Hepatocyte (in vitro differentiated cells): ENCODE data around the gene LHX6. TPM values are rescaled to one million over a fixed set of nuclear protein-coding genes. Genes with fewer than 3 reads are reported as not detected.

ENCODE experiments used
- DNase-seq: peaks from one replicate; pipeline ENCODE4 v3.0.0-alpha.2; 2016; ENCODE audit warnings: low spot score
- H2AFZ ChIP-seq: fragments of 200-600 bp; sonication (generic); 2 replicates; pipeline ENCODE4 v1.6.0; 2016; ENCODE audit warnings: antibody characterized with exemption, mild to moderate bottlenecking
- H3K27ac ChIP-seq: fragments of 200-600 bp; sonication (generic); 2 replicates; pipeline ENCODE4 v1.5.1; 2016; ENCODE audit warnings: mild to moderate bottlenecking
- H3K27me3 ChIP-seq: fragments of 200-600 bp; sonication (generic); 2 replicates; pipeline ENCODE4 v1.6.1; 2016
- H3K36me3 ChIP-seq: fragments of 200-600 bp; sonication (generic); replicated peaks from 2 replicates; pipeline ENCODE4 v1.5.1; 2016; ENCODE audit warnings: low read depth; ENCODE audit not compliant: insufficient read depth
- H3K4me1 ChIP-seq: fragments of 200-600 bp; sonication (generic); 2 replicates; pipeline ENCODE4 v1.5.1; 2016; ENCODE audit warnings: mild to moderate bottlenecking, moderate library complexity; ENCODE audit not compliant: insufficient read depth
- H3K4me2 ChIP-seq: fragments of 200-600 bp; sonication (generic); 2 replicates; pipeline ENCODE4 v1.6.0; 2016
- H3K4me3 ChIP-seq: fragments of 200-600 bp; sonication (generic); 2 replicates; pipeline ENCODE4 v1.5.1; 2016; ENCODE audit warnings: mild to moderate bottlenecking
- H3K79me2 ChIP-seq: fragments of 200-600 bp; sonication (generic); 2 replicates; pipeline ENCODE4 v1.6.0; 2017; ENCODE audit warnings: mild to moderate bottlenecking
- H3K9me2 ChIP-seq: fragments of 200-600 bp; sonication (generic); replicated peaks from 2 replicates; pipeline ENCODE4 v1.6.0; 2017; ENCODE audit warnings: mild to moderate bottlenecking; ENCODE audit not compliant: insufficient read depth
- H3K9me3 ChIP-seq: fragments of 200-600 bp; sonication (generic); 2 replicates; pipeline ENCODE4 v1.5.1; 2016; ENCODE audit warnings: low read depth, mild to moderate bottlenecking
- H4K20me1 ChIP-seq: fragments of 200-600 bp; sonication (generic); 2 replicates; pipeline ENCODE4 v1.6.0; 2016; ENCODE audit warnings: mild to moderate bottlenecking; ENCODE audit not compliant: insufficient read depth, poor library complexity, severe bottlenecking
- CTCF ChIP-seq: fragments of 200-600 bp; sonication (generic); IDR thresholded peaks from 2 replicates; pipeline ENCODE4 v1.5.1; 2016; ENCODE audit warnings: antibody characterized with exemption, mild to moderate bottlenecking; ENCODE audit not compliant: poor library complexity
- EZH2 ChIP-seq: fragments of 200-600 bp; sonication (generic); IDR thresholded peaks from 2 replicates; pipeline ENCODE4 v1.6.1; 2016; ENCODE audit warnings: antibody characterized with exemption, mild to moderate bottlenecking, borderline replicate concordance
- EZH2phosphoT487 ChIP-seq: fragments of 200-600 bp; sonication (generic); IDR thresholded peaks from one replicate; pipeline ENCODE4 v1.6.1; 2018; ENCODE audit warnings: antibody characterized with exemption, mild to moderate bottlenecking, low read depth, moderate library complexity; ENCODE audit not compliant: unreplicated experiment, severe bottlenecking
- WGBS: methylation state at CpG from one replicate; pipeline ENCODE4 v1.1.6; 2016; ENCODE audit warnings: low lambda C conversion rate; ENCODE audit errors: missing lambda C conversion rate; 5-methylcytosine and 5-hydroxymethylcytosine counted together
- polyA plus RNA-seq: library from polyadenylated mRNA; unstranded; fragments of >200 nt; fragmentation: Nextera tagmentation; extraction: Ambion mirVana; gene quantifications from 2 replicates; pipeline ENCODE4 v1.2.1, GENCODE V29; 2016
- total RNA-seq: library from RNA; depleted of rRNA; stranded (reverse); fragments of >200 nt; gene quantifications from 2 replicates; pipeline ENCODE4 v1.2.3, GENCODE V29; 2014

Gene LHX6
- total and polyA plus RNA-seq, 2 experiments from 2014 or later = 0.10 to 0.39 TPM

GRCh38 chr9:122205176-122205575 is 23.6 kb downstream of the LHX6 start:
- H3K27ac ChIP-seq = no peak overlapping the region
- no peaks in the 10 kb centered on the region for H4K20me1 ChIP-seq
- H3K27me3 ChIP-seq = peaks cover 15% of the 10 kb centered on the region
- no peak overlapping the region for H3K4me2 ChIP-seq
- H3K79me2 ChIP-seq = no peaks in the 10 kb centered on the region
- H3K4me3 ChIP-seq = no peak overlapping the region
- DNase-seq = no peak
- no peaks in the 10 kb centered on the region for H3K4me1 ChIP-seq
- no peaks in the 10 kb centered on the region for H3K9me3 ChIP-seq
- 92% methylated on average over 8 of the region's 8 CpGs for WGBS
- H2AFZ ChIP-seq = no peak overlapping the region
- no peaks in the 10 kb centered on the region for H3K36me3 ChIP-seq
- no peaks in the 10 kb centered on the region for H3K9me2 ChIP-seq
- no peak for TF ChIP-seq CTCF
- no peak for TF ChIP-seq EZH2phosphoT487
- no peak for TF ChIP-seq EZH2

- Histone ChIP-seq H3K27ac (no peak overlapping the region), H3K9me2 (no peaks in the 10 kb centered on the region), H3K4me3 (no peak overlapping the region), H4K20me1 (no peaks in the 10 kb centered on the region), H3K4me2 (no peak overlapping the region), H3K36me3 (no peaks in the 10 kb centered on the region), H3K79me2 (no peaks in the 10 kb centered on the region), H3K27me3 (peaks cover 14% of the 10 kb centered on the region), H3K4me1 (no peaks in the 10 kb centered on the region), H3K9me3 (no peaks in the 10 kb centered on the region), H2AFZ (no peak overlapping the region)
- 90% methylated on average over 12 of the region's 12 CpGs for WGBS
- TF ChIP-seq EZH2phosphoT487 (no peak), CTCF (no peak), EZH2 (no peak)
- no peak for DNase-seq
Measured at GRCh38 chr9:122204491-122204890, 24.3 kb downstream of the LHX6 start.

- Histone ChIP-seq H3K27ac (no peak overlapping the region), H3K4me2 (no peak overlapping the region), H3K9me2 (no peaks in the 10 kb centered on the region), H3K4me3 (no peak overlapping the region), H3K79me2 (no peaks in the 10 kb centered on the region), H3K9me3 (no peaks in the 10 kb centered on the region), H3K4me1 (no peaks in the 10 kb centered on the region), H3K27me3 (peaks cover 12% of the 10 kb centered on the region), H2AFZ (no peak overlapping the region), H3K36me3 (no peaks in the 10 kb centered on the region), H4K20me1 (no peaks in the 10 kb centered on the region)
- DNase-seq = no peak
- TF ChIP-seq EZH2 = no peak
- TF ChIP-seq CTCF = no peak
- TF ChIP-seq EZH2phosphoT487 = no peak
- WGBS = 88% methylated on average over 5 of the region's 5 CpGs
Measured at GRCh38 chr9:122204055-122204454, 24.7 kb downstream of the LHX6 start.

GRCh38 chr9:122202111-122202510 is 26.6 kb downstream of the LHX6 start:
- DNase-seq = no peak
- no peaks in the 10 kb centered on the region for H4K20me1 ChIP-seq
- no peaks in the 10 kb centered on the region for H3K9me2 ChIP-seq
- no peak overlapping the region for H3K27ac ChIP-seq
- no peaks in the 10 kb centered on the region for H3K9me3 ChIP-seq
- H3K36me3 ChIP-seq = no peaks in the 10 kb centered on the region
- no peak overlapping the region for H3K4me3 ChIP-seq
- H3K4me1 ChIP-seq = no peaks in the 10 kb centered on the region
- no peak overlapping the region for H2AFZ ChIP-seq
- no peaks in the 10 kb centered on the region for H3K79me2 ChIP-seq
- TF ChIP-seq EZH2 (no peak), CTCF (no peak), EZH2phosphoT487 (no peak)
- WGBS = 40% methylated on average over 3 of the region's 3 CpGs
- H3K27me3 ChIP-seq = peaks cover 4% of the 10 kb centered on the region
- H3K4me2 ChIP-seq = no peak overlapping the region
